ENCODE data around the gene PTK7. TPM values are rescaled to one million over a fixed set of nuclear protein-coding genes. Genes with fewer than 3 reads are reported as not detected.
A peak's percentile ranks its signal among the peaks of the same experiment; 100 is the strongest.

Gene PTK7
- total RNA-seq, 1 experiment from 2014 or later: 165 TPM

- POLR2A ChIA-PET: interaction anchor here (1.1 kb wide), 1 partner anchor 13 kb away, joined by 3 read pairs; no protein-coding TSS in a partner anchor
- TF ChIP-seq ELF4 (CRISPR knock-in tag; IDR thresholded peaks at IDR 0.05; ENCODE audit: low read depth): no peak
- peak; percentile 57; the same call in 1 of the 2 replicates for TF ChIP-seq GABPB1 (CRISPR knock-in tag; IDR thresholded peaks at IDR 0.05)
- no peak for TF ChIP-seq AFF4 (CRISPR knock-in tag; IDR thresholded peaks at IDR 0.05; ENCODE audit: borderline replicate concordance)
- no peak for TF ChIP-seq TEAD4 (CRISPR knock-in tag; IDR thresholded peaks at IDR 0.05)
- Mint-ChIP-seq H3K27ac (peak overlapping the region; percentile 99), H3K4me3 (peak overlapping the region; percentile 63), H3K4me1 (peaks cover 78% of the 10 kb centered on the region), H3K27me3 (ENCODE audit: low read depth) (no peaks in the 10 kb centered on the region), H3K9me3 (no peaks in the 10 kb centered on the region), H3K36me3 (no peaks in the 10 kb centered on the region)
- DNase-seq (ENCODE audit: low spot score) (no peak), ATAC-seq (peak; percentile 43)
- CTCF ChIA-PET: interaction anchor here (1.4 to 2.9 kb wide), 4 partner anchors 14 to 53 kb away, joined by 3 to 12 read pairs (median 4); partner anchors contain the start of gene PTK7
Measured at GRCh38 chr6:43089874-43090558, 13.9 kb downstream of the PTK7 start.

- CTCF ChIA-PET: interaction anchor here (0.6 to 1.8 kb wide), 5 partner anchors 35 to 1003 kb away, joined by 3 to 6 read pairs (median 3); no protein-coding TSS in a partner anchor
Measured at GRCh38 chr6:43090559-43090956, 14.4 kb downstream of the PTK7 start.

More at GRCh38 chr6:43090559-43090956, 14.4 kb downstream of the PTK7 start:
- Mint-ChIP-seq H3K4me1 (peaks cover 82% of the 10 kb centered on the region), H3K4me3 (peak overlapping the region; percentile 63), H3K9me3 (no peaks in the 10 kb centered on the region), H3K27me3 (ENCODE audit: low read depth) (no peaks in the 10 kb centered on the region), H3K36me3 (no peaks in the 10 kb centered on the region), H3K27ac (peak overlapping the region; percentile 99)
- TF ChIP-seq FOXK1 (CRISPR knock-in tag; IDR thresholded peaks at IDR 0.05): peak; percentile 57; the same call in 1 of the 2 replicates
- 0 out of 2 replicates have a peak, but pooled peaks have one; percentile 33 for TF ChIP-seq FOXJ3 (CRISPR knock-in tag; IDR thresholded peaks at IDR 0.05; ENCODE audit: borderline replicate concordance)
- no peak for TF ChIP-seq GTF2I (CRISPR knock-in tag; conservative IDR thresholded peaks at IDR 0.05)
- peak; percentile 75; the same call in 1 of the 2 replicates for TF ChIP-seq FOXP4 (CRISPR knock-in tag; IDR thresholded peaks at IDR 0.05)
- no peak for TF ChIP-seq ATF6 (CRISPR knock-in tag; IDR thresholded peaks at IDR 0.05)
- no peak for TF ChIP-seq CREB1 (CRISPR knock-in tag; IDR thresholded peaks at IDR 0.05)
- TF ChIP-seq SP1 (CRISPR knock-in tag; conservative IDR thresholded peaks at IDR 0.05): 0 out of 2 replicates have a peak, but pooled peaks have one; percentile 31
- POLR2A ChIA-PET: interaction anchor here (0.8 to 1.1 kb wide), 2 partner anchors 13 to 345 kb away, joined by 3 to 4 read pairs; partner anchors contain the start of gene TBCC
- no peak for DNase-seq (ENCODE audit: low spot score)
- ATAC-seq: peak; percentile 71

Data from WTC11 (cell line).